CD8-positive, alpha-beta memory T cell (primary cell): ENCODE results near the gene KCMF1. TPM values are rescaled to one million over a fixed set of nuclear protein-coding genes. Genes with fewer than 3 reads are reported as not detected.

Experiments used
- CTCF ChIA-PET: fragments of 350-600 bp; sonication (Branson Sonifier 250); formaldehyde crosslinking; loops from one replicate; lab custom pipeline; 2021; ENCODE audit warnings: antibody characterized with exemption; lab: Charles Lee
- POLR2A ChIA-PET: fragments of 350-600 bp; sonication (Branson Sonifier 250); formaldehyde crosslinking; loops from one replicate; lab custom pipeline; 2021; ENCODE audit warnings: antibody characterized with exemption; lab: Charles Lee
- DNase-seq, 5 donors: peaks; one replicate each; pipeline versions ENCODE4 v3.0.0 to v3.0.0-alpha.2; 2020 to 2022; ENCODE audit warnings: mixed read lengths in 1 of 5
- H3K27ac ChIP-seq: one replicate; pipeline ENCODE4 v1.7.0; 2013; ENCODE audit warnings: low read depth, mild to moderate bottlenecking, low read length, moderate library complexity
- H3K27me3 ChIP-seq: 2 replicates; pipeline ENCODE4 v1.7.0; 2013; ENCODE audit warnings: low read length, mild to moderate bottlenecking; ENCODE audit not compliant: insufficient read depth, poor library complexity, severe bottlenecking
- H3K36me3 ChIP-seq: 2 replicates; pipeline ENCODE4 v1.7.0; 2013; ENCODE audit warnings: mild to moderate bottlenecking, low read length, moderate library complexity; ENCODE audit not compliant: insufficient read depth
- H3K4me1 ChIP-seq: 2 replicates; pipeline ENCODE4 v1.7.0; 2013; ENCODE audit warnings: mild to moderate bottlenecking, low read length, moderate library complexity; ENCODE audit not compliant: insufficient read depth
- H3K4me3 ChIP-seq: 2 replicates; pipeline ENCODE4 v1.7.0; 2013; ENCODE audit warnings: mild to moderate bottlenecking, low read length
- H3K9me3 ChIP-seq: 2 replicates; pipeline ENCODE4 v1.7.0; 2013; ENCODE audit warnings: mild to moderate bottlenecking, low read length
- H3K27ac Mint-ChIP-seq, 8 donors: one replicate each; pipeline ENCODE4 v1.8.0; 2020 to 2021; ENCODE audit warnings: mixed read lengths in 8 of 8, mild to moderate bottlenecking in 6 of 8, inconsistent platforms in 3 of 8, moderate library complexity in 3 of 8
- H3K27me3 Mint-ChIP-seq, 2 donors: one replicate each; pipeline ENCODE4 v1.8.0; 2020 to 2021; ENCODE audit warnings: mixed read lengths in 2 of 2, mild to moderate bottlenecking in 1 of 2, moderate library complexity in 1 of 2
- H3K36me3 Mint-ChIP-seq, 3 donors: one replicate each; pipeline ENCODE4 v1.8.0; 2020 to 2021; ENCODE audit warnings: mixed read lengths in 3 of 3, inconsistent platforms in 1 of 3, mild to moderate bottlenecking in 1 of 3
- H3K4me1 Mint-ChIP-seq, 3 donors: one replicate each; pipeline ENCODE4 v1.8.0; 2020 to 2021; ENCODE audit warnings: mixed read lengths in 3 of 3, inconsistent platforms in 1 of 3, mild to moderate bottlenecking in 1 of 3
- H3K4me3 Mint-ChIP-seq, 7 donors: one replicate each; pipeline ENCODE4 v1.8.0; 2020 to 2021; ENCODE audit warnings: mixed read lengths in 7 of 7, mild to moderate bottlenecking in 6 of 7, moderate library complexity in 4 of 7, inconsistent platforms in 2 of 7
- H3K9me3 Mint-ChIP-seq, 5 donors: one replicate each; pipeline ENCODE4 v1.8.0; 2020 to 2022; ENCODE audit warnings: mixed read lengths in 5 of 5, mild to moderate bottlenecking in 3 of 5, moderate library complexity in 2 of 5, inconsistent platforms in 1 of 5
- polyA plus RNA-seq: library from polyadenylated mRNA; unstranded; fragments of 300-500 nt; fragmentation: Illumina TruSeq; gene quantifications from one replicate; pipeline ENCODE4 v1.2.3, GENCODE V29; 2021
- total RNA-seq, 2 experiments: library from RNA; stranded (reverse); gene quantifications; one replicate each; pipeline ENCODE4 v1.2.3, GENCODE V29; 2021

Gene KCMF1
- total and polyA plus RNA-seq, 3 experiments from 2014 or later = 30.7 to 105 (median 98.1) TPM

- Mint-ChIP-seq H3K4me3 (no peak overlapping the region), H3K27ac (peak overlapping the region in 2 of 8 donors; percentile 46 to 79), H3K4me1 (peaks cover 4 to 10% (median 7%) of the 10 kb centered on the region in 3 donors), H3K36me3 (peaks cover 0 to 3% (median 0%) of the 10 kb centered on the region in 3 donors), H3K9me3 (no peaks in the 10 kb centered on the region), H3K27me3 (no peaks in the 10 kb centered on the region)
- H3K4me3 ChIP-seq = no peak overlapping the region
- H3K36me3 ChIP-seq = no peaks in the 10 kb centered on the region
- no peaks in the 10 kb centered on the region for H3K4me1 ChIP-seq
- no peaks in the 10 kb centered on the region for H3K27me3 ChIP-seq
- ChIA-PET POLR2A (interaction anchor here (0.7 kb wide), 1 partner anchor 962 kb away, joined by 3 read pairs; no protein-coding TSS in a partner anchor), CTCF (interaction anchor here (1.1 to 3.7 kb wide), 2 partner anchors 10 to 31 kb away, joined by 3 to 10 read pairs; no protein-coding TSS in a partner anchor)
- H3K27ac ChIP-seq = no peak overlapping the region
- no peaks in the 10 kb centered on the region for H3K9me3 ChIP-seq
- DNase-seq = no peak
Measured at GRCh38 chr2:84956334-84957297, 14.3 kb upstream of the KCMF1 start.

- Mint-ChIP-seq H3K27ac (peak overlapping the region in 3 of 8 donors; percentile 50 to 68 (median 61)), H3K9me3 (no peaks in the 10 kb centered on the region), H3K4me3 (no peak overlapping the region), H3K27me3 (no peaks in the 10 kb centered on the region), H3K4me1 (peaks cover 5 to 14% (median 12%) of the 10 kb centered on the region in 3 donors), H3K36me3 (peaks cover 0 to 7% (median under 1%) of the 10 kb centered on the region in 3 donors)
- DNase-seq = no peak
- POLR2A ChIA-PET = interaction anchor here (0.7 kb wide), 1 partner anchor 9 kb away, joined by 3 read pairs; no protein-coding TSS in a partner anchor
- no peak overlapping the region for H3K4me3 ChIP-seq
- H3K27ac ChIP-seq = no peak overlapping the region
- no peaks in the 10 kb centered on the region for H3K9me3 ChIP-seq
- H3K36me3 ChIP-seq = no peaks in the 10 kb centered on the region
- H3K4me1 ChIP-seq = no peaks in the 10 kb centered on the region
- CTCF ChIA-PET = interaction anchor here (1.1 to 3.7 kb wide), 3 partner anchors 11 to 54 kb away, joined by 3 to 10 read pairs (median 3); no protein-coding TSS in a partner anchor
- no peaks in the 10 kb centered on the region for H3K27me3 ChIP-seq
Measured at GRCh38 chr2:84957771-84958134, 13.2 kb upstream of the KCMF1 start.

GRCh38 chr2:84958135-84959059 lies 12.6 kb upstream of the KCMF1 start:
- no peak overlapping the region for H3K27ac ChIP-seq
- ChIA-PET POLR2A (interaction anchor here (0.7 kb wide), 1 partner anchor 10 kb away, joined by 3 read pairs; no protein-coding TSS in a partner anchor), CTCF (interaction anchor here (1.1 to 3.7 kb wide), 4 partner anchors 12 to 53 kb away, joined by 3 to 10 read pairs (median 4); no protein-coding TSS in a partner anchor)

DNA sequence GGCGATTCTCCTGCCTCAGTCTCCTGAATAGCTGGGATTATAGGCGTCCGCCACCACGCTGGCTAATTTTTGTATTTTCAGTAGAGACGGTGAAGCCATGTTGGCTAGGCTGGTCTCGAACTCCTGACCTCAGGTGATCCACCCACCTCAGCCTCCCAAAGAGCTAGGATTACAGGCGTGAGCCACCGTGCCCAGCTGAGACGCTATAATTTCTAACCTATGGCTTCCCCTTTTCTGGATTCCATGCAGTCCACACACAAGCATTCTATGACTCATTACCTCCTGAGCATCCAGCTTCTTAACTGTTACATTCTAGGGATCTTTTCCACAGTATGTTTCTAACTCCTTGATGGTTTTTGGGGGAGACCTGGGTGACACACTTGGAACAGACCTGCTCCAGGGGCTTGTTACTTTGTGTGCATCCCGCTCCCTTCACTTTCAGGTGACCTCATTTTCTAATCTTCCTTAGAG lies 11.8 kb upstream of the KCMF1 start:
- CTCF ChIA-PET = interaction anchor here (0.6 to 3.7 kb wide), 5 partner anchors 13 to 69 kb away, joined by 3 to 10 read pairs (median 3); no protein-coding TSS in a partner anchor
- no peak overlapping the region for H3K27ac ChIP-seq
- Mint-ChIP-seq H3K9me3 (no peaks in the 10 kb centered on the region), H3K27ac (peak overlapping the region in 5 of 8 donors; percentile 15 to 90 (median 61)), H3K27me3 (no peaks in the 10 kb centered on the region), H3K36me3 (peaks cover 0 to 21% (median 9%) of the 10 kb centered on the region in 3 donors), H3K4me1 (peaks cover 17 to 28% (median 25%) of the 10 kb centered on the region in 3 donors), H3K4me3 (no peak overlapping the region)
- no peak for DNase-seq
- H3K27me3 ChIP-seq = no peaks in the 10 kb centered on the region
- H3K4me3 ChIP-seq = no peak overlapping the region
- no peaks in the 10 kb centered on the region for H3K36me3 ChIP-seq
- no peaks in the 10 kb centered on the region for H3K9me3 ChIP-seq
- POLR2A ChIA-PET = no interaction called here
- H3K4me1 ChIP-seq = no peaks in the 10 kb centered on the region

More at GRCh38 chr2:84958135-84959059, 12.6 kb upstream of the KCMF1 start:
- Mint-ChIP-seq H3K4me1 (peaks cover 12 to 20% (median 18%) of the 10 kb centered on the region in 3 donors), H3K4me3 (no peak overlapping the region), H3K27me3 (no peaks in the 10 kb centered on the region), H3K27ac (peak overlapping the region in 4 of 8 donors; percentile 4 to 90 (median 52)), H3K36me3 (peaks cover 0 to 13% (median 7%) of the 10 kb centered on the region in 3 donors), H3K9me3 (no peaks in the 10 kb centered on the region)
- Histone ChIP-seq H3K9me3 (no peaks in the 10 kb centered on the region), H3K36me3 (no peaks in the 10 kb centered on the region), H3K4me1 (no peaks in the 10 kb centered on the region), H3K27me3 (no peaks in the 10 kb centered on the region), H3K4me3 (no peak overlapping the region)
- no peak for DNase-seq

DNA sequence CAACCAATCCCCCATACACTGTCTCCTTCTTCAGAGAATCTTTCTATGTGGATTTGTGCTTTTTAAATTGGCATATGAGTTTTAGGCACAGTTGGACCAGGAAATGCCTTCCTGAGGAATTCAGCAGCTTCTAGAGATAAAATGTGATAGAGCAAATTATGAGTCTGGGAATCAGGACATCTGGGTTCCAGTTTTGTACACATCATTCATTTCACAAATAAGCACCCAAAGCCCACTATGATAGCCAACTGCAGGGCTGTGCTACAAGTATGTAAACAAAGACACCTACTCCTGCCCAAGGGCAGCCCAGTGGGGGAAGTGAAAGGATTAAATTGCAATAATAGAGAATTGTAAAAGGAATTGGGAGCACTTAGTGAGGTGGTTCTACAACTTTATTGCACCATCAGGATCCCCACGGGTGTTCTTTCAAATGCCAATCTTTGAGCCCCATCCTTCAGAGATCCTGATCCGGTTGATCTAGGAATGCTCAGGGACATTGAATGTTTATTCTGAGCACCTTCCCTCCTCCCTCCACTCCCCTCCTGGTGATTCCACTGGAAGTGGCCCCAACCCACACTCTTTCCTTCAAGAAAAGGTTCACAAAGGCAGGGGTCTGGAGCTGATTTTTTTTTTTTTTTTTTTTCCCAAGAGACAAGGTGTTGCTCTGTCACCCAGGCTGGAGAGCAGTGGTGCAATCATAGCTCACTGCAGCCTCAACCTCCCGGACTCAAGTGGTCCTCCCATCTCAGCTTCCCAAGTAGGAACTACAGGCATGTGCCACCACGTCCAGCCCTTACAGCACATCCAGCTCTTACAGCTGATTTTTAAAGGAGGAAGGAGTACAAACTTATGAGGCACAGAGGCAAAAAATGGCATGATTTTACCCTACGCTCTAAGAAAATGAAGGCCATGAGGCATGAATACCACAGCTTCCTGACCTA lies 11.1 kb upstream of the KCMF1 start:
- H3K9me3 ChIP-seq = no peaks in the 10 kb centered on the region
- no peaks in the 10 kb centered on the region for H3K4me1 ChIP-seq
- Mint-ChIP-seq H3K4me1 (peaks cover 19 to 31% (median 29%) of the 10 kb centered on the region in 3 donors), H3K9me3 (no peaks in the 10 kb centered on the region), H3K36me3 (peaks cover 3 to 23% (median 12%) of the 10 kb centered on the region in 3 donors), H3K4me3 (no peak overlapping the region), H3K27me3 (no peaks in the 10 kb centered on the region), H3K27ac (peak overlapping the region in 4 of 8 donors; percentile 15 to 79 (median 52))
- DNase-seq = no peak
- H3K36me3 ChIP-seq = no peaks in the 10 kb centered on the region
- H3K27me3 ChIP-seq = no peaks in the 10 kb centered on the region
- H3K4me3 ChIP-seq = no peak overlapping the region
- ChIA-PET POLR2A (no interaction called here), CTCF (interaction anchor here (0.6 to 3.7 kb wide), 3 partner anchors 12 to 69 kb away, joined by 3 to 10 read pairs (median 3); no protein-coding TSS in a partner anchor)
- no peak overlapping the region for H3K27ac ChIP-seq

GRCh38 chr2:84962917-84963316 lies 8.0 kb upstream of the KCMF1 start:
- no peak overlapping the region for H3K27ac ChIP-seq
- ChIA-PET CTCF (interaction anchor here (1.3 kb wide), 1 partner anchor 37 kb away, joined by 5 read pairs; no protein-coding TSS in a partner anchor), POLR2A (no interaction called here)
- H3K27me3 Mint-ChIP-seq = no peaks in the 10 kb centered on the region
- no peaks in the 10 kb centered on the region for H3K9me3 Mint-ChIP-seq
- H3K4me3 Mint-ChIP-seq = no peak overlapping the region
- H3K9me3 ChIP-seq = no peaks in the 10 kb centered on the region
- peaks cover 11 to 36% (median 16%) of the 10 kb centered on the region in 3 donors for H3K36me3 Mint-ChIP-seq
- H3K27ac Mint-ChIP-seq = peak overlapping the region in 6 of 8 donors; percentile 2 to 83 (median 28)
- peaks cover 25 to 46% (median 45%) of the 10 kb centered on the region in 3 donors for H3K4me1 Mint-ChIP-seq
- no peaks in the 10 kb centered on the region for H3K36me3 ChIP-seq
- no peaks in the 10 kb centered on the region for H3K27me3 ChIP-seq
- no peak overlapping the region for H3K4me3 ChIP-seq
- DNase-seq = no peak
- peaks cover 1% of the 10 kb centered on the region for H3K4me1 ChIP-seq
